ENCODE results near the gene TM9SF1.

The TM9SF1 gene, protein sequence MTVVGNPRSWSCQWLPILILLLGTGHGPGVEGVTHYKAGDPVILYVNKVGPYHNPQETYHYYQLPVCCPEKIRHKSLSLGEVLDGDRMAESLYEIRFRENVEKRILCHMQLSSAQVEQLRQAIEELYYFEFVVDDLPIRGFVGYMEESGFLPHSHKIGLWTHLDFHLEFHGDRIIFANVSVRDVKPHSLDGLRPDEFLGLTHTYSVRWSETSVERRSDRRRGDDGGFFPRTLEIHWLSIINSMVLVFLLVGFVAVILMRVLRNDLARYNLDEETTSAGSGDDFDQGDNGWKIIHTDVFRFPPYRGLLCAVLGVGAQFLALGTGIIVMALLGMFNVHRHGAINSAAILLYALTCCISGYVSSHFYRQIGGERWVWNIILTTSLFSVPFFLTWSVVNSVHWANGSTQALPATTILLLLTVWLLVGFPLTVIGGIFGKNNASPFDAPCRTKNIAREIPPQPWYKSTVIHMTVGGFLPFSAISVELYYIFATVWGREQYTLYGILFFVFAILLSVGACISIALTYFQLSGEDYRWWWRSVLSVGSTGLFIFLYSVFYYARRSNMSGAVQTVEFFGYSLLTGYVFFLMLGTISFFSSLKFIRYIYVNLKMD
- 3.6 to 3.8 reads per million in 2 donors for total RNA-seq

DNA sequence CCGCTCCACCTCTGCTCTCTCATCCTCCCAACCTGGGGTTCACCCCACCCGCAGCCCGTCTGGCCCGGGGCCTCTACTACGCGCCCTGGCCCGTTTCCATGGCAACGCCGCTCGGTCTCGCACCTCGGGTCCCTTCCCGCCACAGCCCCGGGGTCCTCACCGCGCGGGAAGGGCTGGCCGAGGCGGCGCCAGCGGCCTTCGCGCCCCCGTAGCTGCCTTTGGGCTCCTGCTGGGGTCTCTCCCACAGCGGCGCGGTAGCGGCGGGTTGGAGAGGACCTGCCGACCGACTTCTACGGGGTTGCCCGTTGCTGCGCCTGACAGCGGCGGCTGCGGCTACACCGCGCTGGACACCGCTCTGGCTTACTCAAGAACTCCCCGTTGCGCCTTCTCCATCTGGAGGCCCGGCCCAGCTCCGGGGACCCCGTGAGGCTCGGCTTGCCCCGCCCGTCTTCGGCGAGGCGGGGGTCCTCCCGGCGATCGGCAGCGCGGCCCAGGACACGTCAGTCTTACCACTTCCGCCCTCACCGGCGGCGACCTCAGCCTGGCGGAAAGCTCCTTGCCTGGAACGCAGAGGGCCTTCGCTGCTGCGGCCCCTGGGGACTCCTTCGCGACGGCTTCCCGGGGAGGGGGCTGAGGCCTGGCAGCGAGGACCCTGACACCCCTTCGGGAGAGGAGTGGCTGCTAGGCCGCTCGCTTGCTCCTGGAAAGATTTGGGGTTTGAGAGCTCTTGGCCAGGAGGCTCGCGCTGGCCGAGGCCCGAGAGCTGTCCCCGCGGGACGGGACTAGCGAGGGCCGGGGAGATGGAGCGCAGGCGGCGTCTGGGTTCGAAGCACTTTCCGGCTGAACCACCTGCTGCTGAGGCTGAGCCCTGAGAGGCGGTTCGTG is at the start of gene TM9SF1:
TSS of gene TM9SF1 (minus strand) at position 256 of the 885 bp plus-strand sequence. CDS start 422 bp downstream, outside the sequence.
- DNase-seq = peak; percentile 88

DNA sequence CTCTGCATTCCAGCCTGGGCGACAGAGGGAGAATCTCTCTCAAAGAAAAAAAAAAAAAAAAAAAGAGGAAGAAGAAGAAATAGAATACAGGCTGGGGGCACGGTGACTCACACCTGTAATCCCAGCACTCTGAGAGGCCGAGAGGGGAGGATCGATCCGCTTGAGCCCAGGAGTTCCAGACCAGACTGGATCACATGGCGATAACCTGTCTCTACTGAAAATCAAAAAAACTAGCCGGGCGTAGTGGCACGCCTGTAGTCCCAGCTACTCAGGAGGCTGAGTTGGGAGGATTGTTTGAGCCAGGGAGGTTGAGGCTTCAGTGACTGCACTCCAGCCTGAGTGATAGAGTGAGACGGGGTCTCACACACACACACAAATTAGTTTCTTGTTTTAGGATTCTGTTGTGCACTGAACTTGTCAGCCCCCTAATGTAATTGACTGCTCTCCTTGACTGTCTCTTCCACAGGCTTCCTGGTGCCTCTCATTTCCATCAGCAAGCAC is 48.1 kb upstream of the TM9SF1 start:
- peak; percentile 7 for DNase-seq

DNA sequence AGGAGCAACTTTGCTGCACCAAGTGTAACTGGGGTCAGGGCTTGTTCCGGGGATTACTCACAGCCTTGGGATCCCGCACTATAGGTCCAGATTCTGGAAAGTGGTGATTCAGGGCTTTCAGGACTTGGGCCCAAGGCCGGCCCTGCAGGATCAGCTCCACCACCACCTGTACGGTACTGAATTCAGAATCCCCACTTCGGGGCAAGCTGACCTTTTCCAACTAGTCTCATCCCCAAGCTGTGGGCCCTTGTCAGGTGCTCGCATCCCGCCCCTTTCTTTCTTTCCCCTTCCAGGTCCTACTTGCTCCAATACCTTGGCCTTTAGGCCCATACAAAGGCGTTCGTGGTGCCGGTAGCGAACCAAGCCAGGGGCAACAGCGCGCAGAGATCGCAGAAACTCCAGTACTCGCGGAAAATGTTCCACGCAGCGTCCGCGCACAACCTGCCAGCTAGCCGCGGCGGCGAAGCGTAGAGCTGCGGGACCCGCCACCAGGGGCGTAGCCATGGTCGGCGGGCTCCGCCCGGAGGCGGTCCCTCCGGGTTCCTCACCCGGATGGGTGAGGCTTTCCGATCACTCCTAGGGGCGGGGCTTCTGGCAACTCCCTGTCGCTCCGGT is 46.7 kb upstream of the TM9SF1 start:
- peak; percentile 89 for DNase-seq

DNA sequence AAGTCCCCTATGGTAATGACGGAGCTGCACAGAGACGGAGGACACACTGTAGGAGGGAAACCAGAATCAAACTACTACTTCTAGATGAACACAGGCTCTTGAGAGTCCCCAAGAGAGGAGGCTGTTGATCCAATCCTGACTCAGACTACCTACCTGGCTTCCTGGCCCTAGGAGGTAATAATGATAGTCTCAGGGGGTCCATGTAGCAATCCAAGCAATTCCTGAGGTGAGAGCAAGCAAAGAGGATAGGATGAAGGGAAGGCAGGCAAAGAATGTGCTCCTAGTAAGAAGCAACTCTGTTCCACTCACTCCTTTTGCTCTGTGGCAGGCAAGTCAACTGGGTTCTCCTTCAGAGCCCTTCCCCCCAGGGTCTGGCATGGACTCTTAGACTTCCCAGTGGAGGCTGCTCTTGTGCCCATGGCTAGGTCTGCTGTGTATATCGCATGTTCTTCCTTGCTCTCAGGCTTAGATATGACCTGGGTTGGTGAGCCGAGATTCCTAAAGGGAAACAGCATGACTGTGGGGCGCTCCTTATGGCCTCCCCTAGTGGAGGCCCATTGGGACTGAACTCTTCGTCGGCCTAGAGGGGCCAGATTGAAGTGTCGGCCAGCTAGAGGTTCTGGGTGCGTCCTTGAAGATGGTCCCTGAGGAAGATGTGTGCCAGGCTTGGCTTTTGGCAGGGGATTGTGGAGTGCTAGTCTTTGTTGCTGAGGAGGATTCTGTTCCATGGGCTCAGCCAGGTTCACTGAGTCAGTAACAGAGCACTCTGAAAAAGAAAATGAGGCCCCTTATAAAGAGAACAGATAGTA is 45.1 kb upstream of the TM9SF1 start:
- no peak for DNase-seq

DNA sequence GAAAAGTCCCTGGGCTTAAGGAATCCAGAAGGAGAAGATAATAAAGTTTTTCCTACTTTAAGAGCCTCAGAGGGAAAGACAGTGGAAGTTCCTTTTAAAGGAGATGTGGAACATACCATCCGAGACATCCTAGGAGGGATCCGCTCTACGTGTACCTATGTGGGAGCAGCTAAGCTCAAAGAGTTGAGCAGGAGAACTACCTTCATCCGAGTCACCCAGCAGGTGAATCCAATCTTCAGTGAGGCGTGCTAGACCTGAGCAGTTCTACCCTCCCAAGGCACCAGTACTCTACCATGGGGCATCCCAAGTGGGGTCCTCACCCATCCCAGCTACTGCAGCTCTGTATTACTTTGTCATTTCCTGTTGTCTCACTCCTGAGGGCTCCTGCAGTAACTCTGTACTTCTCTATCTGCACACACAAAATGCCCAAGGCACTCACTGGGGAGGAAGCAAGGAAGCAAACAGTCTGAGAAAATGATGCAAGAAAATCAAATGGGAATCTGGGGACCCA is 43.3 kb upstream of the TM9SF1 start:
- DNase-seq = no peak

DNA sequence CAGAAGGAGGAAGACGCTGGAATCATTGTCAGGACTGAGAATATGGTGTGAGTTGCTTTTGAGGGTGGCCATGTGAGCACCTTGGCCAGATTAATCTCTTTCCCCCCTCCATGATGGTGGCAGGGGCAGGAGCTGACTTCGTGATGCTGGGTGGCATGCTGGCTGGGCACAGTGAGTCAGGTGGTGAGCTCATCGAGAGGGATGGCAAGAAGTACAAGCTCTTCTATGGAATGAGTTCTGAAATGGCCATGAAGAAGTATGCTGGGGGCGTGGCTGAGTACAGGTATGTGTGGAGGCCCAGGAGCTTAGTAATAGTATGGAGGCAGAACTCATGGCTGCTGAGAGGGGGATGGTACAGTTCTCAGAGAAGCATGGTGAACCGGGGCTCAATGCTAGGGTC is 42.9 kb upstream of the TM9SF1 start:
- DNase-seq = no peak

DNA sequence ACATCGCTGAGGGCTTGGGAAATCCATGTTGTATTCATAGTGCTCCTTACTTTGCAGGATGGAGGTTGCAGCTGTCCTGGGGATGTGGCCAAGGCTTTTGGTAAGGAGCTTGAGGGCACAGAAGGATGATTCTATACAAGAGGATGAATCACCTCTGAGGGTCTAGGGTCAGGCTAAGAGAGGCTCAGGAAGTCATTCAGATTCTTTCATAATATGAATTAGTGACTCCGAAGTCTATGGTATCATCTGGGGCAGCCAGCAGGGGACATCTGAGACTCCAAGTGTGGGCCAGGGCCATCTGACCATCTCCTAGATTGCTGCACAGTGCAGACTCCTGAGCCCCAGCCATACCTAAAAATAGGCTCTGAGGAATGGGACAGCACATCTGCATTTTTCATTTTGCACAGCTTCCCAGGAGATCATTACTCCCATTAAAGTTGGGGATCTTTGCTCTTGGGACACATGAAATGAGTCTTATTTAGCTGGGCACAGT is 42.3 kb upstream of the TM9SF1 start:
- no peak for DNase-seq

DNA sequence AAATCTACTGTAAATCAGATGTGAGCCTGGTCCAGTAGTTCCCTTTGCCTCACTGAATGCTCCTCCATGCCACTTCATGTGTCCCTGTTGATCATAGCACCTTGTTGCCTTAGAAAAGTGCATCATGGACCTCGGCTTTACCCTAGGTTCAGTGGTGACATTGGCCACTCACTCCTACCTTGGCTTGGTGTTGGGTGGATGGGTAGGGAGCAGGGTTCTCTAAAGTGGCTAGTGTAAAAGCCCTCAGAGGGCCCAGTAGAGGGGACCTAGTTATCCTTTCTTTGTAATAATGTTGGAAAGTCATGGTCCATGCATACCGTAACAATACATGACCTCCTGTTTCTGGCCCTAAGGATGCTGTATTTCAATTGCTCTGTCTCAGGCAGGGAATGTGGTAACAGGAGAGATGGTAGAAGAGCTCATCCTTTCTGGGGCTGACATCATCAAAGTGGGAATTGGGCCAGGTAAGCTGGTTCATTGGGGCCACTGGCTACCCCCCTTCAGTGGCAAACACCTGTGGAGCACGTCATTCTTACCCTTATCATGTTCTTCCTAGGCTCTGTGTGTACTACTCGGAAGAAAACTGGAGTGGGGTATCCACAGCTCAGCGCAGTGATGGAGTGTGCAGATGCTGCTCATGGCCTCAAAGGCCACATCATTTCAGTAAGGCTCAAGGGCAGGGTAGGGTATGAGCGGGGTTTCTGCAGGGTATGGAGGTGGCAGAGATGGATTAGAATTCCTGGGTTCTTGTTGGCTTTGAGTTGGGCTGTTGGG is 41.6 kb upstream of the TM9SF1 start:
- no peak for DNase-seq

DNA sequence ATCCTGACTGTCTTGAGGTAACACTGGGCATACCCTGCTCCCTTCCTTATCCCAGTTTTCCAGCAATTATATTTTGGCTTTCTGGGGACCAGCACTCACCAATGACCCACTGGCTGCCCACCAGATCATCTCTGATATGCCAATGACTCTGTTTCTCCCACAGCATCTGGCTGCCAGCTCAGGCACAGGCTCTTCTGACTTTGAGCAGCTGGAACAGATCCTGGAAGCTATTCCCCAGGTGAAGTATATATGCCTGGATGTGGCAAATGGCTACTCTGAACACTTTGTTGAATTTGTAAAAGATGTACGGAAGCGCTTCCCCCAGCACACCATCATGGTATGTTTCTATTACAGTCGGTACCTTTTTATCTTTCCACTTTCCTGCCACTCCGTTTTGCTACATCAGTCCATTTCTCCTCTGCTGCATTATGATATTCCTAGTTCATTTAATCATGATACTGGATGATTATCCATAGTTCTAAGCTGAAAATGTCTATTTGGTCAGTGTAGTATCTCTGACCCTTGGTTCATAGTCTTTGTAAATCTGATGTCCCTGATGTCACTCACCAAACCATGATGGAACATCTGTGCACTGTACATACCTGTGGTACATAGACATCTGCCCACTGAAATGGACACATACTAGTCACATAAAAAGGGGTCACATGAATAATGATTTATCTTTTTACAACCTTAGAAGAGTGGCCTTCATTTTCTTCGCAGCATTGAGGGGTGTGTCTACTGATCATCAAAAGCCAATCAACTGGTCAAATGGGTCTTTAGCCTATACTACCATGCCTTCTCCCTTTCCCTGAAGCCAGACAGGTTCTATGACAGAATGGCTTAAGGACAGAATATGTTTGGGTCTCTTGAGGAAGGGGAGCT is 40.8 kb upstream of the TM9SF1 start:
- no peak for DNase-seq

DNA sequence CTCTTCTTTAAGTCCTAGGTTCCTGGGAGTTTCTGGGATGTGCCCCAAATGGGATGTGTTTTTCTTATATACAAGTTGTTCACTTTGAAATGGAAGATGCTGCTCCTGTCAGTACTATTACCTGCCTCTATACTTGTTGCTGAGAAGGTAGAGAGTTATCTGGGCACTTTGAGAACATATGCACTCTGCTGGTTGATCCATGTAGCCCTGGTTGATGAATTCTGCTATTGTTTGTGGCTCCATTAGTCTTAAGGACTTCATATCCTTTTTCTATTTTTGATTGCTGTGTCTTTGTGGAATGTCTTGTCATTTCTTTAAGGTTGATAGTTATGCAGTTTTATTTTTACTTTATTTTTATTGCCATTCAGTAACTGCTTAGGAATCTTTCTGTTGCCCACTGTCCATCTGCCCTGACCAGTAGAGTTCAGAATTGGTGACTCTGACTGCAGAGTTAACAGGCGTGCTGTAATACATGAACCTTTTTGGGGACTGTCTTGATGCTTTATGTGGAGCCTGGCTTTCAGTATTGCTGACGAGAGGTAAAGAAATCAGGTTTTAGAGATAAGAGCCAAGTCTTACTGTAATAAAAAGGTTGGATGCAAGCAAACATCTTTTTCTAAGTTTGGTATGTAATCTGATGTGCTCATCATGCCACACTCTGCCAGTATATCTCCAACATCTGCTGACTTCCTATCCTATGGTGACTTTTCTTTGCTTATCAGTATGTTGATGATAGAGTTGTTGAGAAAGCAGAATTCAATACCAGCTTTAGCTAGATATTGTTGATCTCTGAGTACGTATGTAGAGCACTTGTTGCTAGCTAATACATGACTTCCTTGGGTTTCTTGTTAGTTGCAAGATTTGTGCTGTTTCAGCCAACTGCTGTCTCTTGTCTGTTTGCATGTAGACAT is 39.1 kb upstream of the TM9SF1 start:
- DNase-seq = no peak

DNA sequence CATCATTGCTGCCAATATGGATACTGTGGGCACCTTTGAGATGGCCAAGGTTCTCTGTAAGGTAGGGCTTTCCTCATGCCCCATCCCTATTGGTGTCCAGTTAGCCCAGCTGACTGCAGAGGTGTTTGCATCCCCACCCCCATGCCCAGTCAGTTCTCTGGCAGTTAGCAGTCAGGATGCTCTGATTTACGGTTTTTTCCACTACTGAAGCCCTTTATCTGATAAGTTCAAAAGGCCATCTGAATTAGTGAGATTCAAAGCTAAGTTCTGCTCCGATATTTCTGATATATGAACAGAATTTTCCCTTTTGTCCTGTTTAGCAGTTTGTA is 38.3 kb upstream of the TM9SF1 start:
- DNase-seq = no peak

DNA sequence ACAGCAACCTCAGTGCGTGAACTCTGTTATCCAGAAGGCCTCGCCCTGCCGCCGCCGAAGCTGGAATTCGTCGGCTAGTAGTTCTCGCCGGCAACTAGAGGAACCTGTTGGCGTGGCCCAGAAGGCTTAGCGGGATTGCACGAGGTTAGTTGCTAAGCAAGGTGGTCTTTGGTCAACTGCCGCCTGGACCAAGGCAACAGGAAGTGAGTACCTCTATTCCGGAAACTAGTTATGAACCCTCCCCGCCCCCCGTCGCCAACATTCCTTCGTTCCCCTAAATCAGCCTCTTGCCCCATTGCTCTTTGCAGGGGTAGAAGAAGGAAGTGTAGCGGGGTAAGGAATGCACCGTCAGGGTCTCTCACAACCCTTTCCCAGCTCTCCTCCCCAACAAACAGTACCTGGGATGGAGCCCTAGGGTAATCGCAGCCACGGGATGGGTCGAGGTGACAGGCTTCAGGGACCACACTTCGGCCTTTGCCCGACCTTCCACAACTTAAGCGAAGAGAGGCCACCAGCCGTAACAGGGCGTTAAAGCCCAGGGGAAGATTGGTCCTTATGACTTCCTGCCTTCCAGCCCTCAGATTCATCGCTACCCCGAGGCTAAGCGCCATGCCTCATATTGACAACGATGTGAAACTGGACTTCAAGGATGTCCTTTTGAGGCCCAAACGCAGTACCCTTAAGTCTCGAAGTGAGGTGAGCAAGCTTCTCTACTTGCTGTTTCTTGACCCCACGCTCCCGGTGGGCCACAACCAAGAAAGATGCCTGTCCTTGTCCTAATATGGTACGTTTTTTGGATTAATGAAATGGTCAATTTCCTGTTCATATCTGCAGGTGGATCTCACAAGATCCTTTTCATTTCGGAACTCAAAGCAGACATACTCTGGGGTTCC is 37.6 kb upstream of the TM9SF1 start, which contains the start of gene GMPR2:
TSS of gene GMPR2 (plus strand) at position 285 of the 893 bp plus-strand sequence. CDS start at position 610, 325 bp downstream.
- DNase-seq = no peak

DNA sequence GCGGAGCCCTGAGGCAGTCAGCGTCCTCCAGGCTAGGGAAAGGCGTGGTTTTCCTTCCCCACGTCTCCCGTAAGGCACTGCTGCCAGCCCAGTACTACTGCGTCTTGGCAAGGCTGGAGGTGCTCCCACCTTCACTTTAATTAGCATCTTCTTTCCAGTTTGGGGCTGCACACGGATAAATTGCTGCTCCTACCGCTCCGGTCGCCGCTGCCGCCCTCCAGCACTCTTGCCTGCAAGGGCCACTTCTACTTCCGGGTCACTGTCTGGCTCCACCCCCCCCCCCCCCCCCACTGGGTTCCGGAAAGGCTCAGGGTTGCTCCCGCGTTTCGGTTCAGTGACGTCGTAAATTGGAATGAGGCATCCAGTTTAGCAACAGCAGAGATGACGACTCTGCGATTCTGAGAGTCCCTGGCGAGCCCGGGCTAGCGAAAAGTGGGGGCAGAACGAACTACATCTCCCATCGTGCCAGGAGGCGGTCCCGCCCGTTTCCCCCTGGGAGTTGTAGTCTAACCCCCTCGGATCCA is 36.9 kb upstream of the TM9SF1 start, which contains the start of gene NEDD8:
TSS of gene NEDD8 (minus strand) at position 247 of the 524 bp plus-strand sequence. CDS start at position 147, 100 bp downstream.
- DNase-seq = peak; percentile 79

DNA sequence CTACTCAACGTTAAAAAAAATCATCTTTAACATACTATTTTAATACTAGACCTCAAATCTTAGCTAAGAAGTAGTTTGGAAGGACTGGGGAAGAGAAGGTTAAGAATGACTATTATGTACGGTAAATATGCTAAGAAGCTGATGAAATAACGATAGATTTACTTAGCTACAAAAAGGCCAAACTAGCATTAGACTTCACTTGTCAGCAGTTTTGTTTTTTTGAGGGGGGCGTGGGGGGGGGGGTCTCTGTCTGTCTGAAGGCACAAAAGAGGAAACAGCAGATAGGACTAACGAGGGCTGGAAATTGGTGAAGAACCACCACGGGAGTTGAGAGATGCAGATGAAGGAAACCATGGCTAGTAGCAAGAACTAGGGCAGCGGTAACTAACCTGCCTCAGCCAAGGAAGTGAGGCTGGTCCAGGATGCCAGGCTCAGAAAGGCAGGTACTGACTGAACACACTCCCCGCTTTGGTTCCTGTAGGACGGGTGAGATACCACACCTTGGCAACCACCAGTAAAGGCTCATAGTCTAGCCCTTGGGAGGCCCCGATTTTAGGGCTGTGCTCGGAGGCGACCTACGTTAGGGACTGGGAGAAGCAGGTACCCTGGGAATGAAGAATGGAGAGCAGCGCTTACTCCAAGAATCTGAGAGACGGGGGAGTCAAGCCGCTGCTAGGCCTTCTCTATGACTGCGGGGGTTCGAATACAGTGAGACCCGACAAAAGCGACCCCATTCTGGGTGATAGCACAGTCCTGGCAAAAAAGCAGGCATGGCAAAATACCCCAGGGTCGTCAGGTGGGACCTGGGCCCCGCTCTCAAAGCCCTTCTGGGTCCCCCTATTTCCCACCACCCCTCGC is 36.3 kb upstream of the TM9SF1 start:
- DNase-seq = no peak

DNA sequence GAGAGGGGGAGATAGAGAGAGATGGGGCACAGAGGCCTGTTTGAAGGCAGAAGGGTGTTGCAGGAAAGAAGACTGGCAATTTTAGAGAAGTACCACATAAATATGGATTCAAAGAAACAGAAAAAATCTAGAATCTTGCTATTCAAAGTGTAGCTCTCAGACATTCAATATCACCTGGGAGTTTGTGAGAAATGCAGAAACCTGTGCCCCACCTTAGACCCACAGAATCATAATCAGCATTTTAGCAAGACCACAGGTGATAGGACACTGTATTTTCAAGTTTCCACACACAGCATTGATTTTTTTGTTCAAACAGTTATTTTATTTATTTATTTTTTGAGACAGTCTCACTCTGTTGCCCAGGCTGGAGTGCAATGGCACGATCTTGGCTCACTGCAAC is 33.7 kb upstream of the TM9SF1 start:
- no peak for DNase-seq

DNA sequence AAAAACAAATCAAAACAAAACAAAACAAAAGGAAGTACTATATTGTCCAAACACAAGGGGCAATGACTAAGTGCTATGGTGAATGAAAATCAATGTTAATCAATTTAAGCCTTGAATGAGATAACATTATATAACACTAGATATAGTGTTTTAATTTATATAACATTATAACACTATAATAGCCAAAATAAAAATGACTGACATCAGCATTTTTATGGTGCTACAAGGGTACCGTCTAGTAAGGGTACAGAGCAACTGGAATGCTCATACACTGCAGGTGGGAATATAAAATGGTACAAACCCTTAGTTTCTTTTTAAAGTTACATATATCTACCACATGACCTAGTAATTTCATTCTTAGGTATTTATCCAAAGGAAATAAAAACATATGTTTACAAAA is 31.2 kb upstream of the TM9SF1 start:
- no peak for DNase-seq

Data from T-helper 9 cell (primary cell).